ENCODE measurements around the gene GPR160. TPM values are rescaled to one million over a fixed set of nuclear protein-coding genes. Genes with fewer than 3 reads are reported as not detected.

The GPR160 gene
- total and polyA plus RNA-seq, 9 of the 15 experiments (the other 6 are each of a cell fraction or from before 2014, with no cell fraction given) = 1.3 to 10.5 (median 8.3) TPM

DNA sequence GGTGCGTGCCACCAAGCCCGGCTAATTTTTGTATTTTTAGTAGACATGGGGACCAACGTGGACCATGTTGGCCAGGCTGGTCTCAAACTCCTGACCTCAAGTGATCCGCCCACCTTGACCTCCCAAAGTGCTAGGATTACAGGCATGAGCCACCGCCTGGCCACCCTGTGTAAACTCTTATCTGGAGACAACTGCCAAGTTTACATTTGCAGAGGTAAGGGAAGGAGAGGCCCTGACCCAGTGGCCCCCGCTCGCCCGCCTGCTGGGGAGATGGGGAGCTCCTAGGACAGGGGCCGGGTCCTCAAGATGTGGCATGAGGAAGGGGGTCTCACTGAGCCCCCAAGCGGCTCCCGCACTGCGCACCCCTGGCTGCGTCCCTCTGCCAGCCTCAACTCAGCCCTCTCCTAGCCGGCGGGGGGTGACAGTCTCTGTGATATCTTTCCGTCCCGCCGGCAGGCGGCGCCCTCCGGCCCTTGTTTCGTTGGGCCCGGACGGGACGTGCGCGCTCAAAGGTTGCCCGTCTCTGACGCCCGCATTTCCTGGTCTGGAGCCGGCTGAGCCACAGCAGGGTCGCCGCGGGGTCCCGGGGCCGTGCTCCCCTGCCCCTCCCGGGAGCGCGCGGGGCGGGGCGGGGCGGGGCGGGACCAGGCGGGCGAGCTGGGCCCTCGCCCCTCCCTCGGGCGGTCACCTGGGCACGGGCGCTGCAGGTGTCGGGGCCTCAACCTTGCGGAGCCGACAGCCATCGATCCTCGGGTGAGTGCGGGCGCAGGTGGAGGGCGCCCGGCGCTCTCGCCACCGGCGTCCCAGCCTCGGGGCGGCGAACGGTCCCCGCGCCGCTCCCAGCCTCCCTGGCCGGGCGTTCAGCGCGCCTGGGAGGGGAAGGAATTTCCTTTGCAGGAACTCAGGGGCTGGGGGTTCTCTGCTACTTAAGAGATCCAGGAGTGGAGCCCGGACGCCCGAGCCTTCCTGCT lies at the start of gene GPR160 (continued):
- no peak for TF ChIP-seq ZNF41 (CRISPR knock-in tag; conservative IDR thresholded peaks at IDR 0.05)
- TF ChIP-seq KAT8 (IDR thresholded peaks at IDR 0.05; ENCODE audit: low read depth) = no peak
- no peak for TF ChIP-seq PRPF4 (IDR thresholded peaks at IDR 0.05; ENCODE audit: insufficient read depth, low read depth, low read length, poor library complexity, severe bottlenecking)
- TF ChIP-seq, protein P1, sequence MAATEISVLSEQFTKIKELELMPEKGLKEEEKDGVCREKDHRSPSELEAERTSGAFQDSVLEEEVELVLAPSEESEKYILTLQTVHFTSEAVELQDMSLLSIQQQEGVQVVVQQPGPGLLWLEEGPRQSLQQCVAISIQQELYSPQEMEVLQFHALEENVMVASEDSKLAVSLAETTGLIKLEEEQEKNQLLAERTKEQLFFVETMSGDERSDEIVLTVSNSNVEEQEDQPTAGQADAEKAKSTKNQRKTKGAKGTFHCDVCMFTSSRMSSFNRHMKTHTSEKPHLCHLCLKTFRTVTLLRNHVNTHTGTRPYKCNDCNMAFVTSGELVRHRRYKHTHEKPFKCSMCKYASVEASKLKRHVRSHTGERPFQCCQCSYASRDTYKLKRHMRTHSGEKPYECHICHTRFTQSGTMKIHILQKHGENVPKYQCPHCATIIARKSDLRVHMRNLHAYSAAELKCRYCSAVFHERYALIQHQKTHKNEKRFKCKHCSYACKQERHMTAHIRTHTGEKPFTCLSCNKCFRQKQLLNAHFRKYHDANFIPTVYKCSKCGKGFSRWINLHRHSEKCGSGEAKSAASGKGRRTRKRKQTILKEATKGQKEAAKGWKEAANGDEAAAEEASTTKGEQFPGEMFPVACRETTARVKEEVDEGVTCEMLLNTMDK (IDR thresholded peaks at IDR 0.05; ENCODE audit: borderline replicate concordance, insufficient read depth, low read depth, low read length, poor library complexity, severe bottlenecking) = peak; percentile 69
- no peak for TF ChIP-seq NELFE (IDR thresholded peaks at IDR 0.05; ENCODE audit: insufficient read depth, insufficient read length)
- TF ChIP-seq HMGN3 (IDR thresholded peaks at IDR 0.05; ENCODE audit: borderline replicate concordance, extremely low read depth, insufficient read length, low read depth, low read length) = no peak
- no peak for TF ChIP-seq KLF6 (CRISPR knock-in tag; IDR thresholded peaks at IDR 0.05; ENCODE audit: borderline replicate concordance)
- TF ChIP-seq MCM2 (IDR thresholded peaks at IDR 0.05; ENCODE audit: low read depth) = no peak
- TF ChIP-seq NONO (IDR thresholded peaks at IDR 0.05; ENCODE audit: low read depth in 2 of 2, low read length in 1 of 2) = peak in 1 of 2 experiments; percentile 15; a peak in 1 of 4 replicates
- no peak for TF ChIP-seq HDAC2 (IDR thresholded peaks at IDR 0.05)
- no peak for TF ChIP-seq EZH2 (IDR thresholded peaks at IDR 0.05; ENCODE audit: borderline replicate concordance, low read depth, low read length)
- no peak for TF ChIP-seq CAMTA2 (CRISPR knock-in tag; conservative IDR thresholded peaks at IDR 0.05)
- TF ChIP-seq MIER1 (IDR thresholded peaks at IDR 0.05; ENCODE audit: low read depth) = no peak
- no peak for TF ChIP-seq CCAR2 (IDR thresholded peaks at IDR 0.05; ENCODE audit: low read depth, low read length)
- no peak for TF ChIP-seq PTRF (tag; IDR thresholded peaks at IDR 0.05)
- no peak for TF ChIP-seq DACH1 (IDR thresholded peaks at IDR 0.05; ENCODE audit: partially characterized antibody)
- TF ChIP-seq ZNF584 (CRISPR knock-in tag; IDR thresholded peaks at IDR 0.05; ENCODE audit: low read depth) = no peak
- no peak for TF ChIP-seq ZNF408 (CRISPR knock-in tag; IDR thresholded peaks at IDR 0.05; ENCODE audit: low read depth)
- TF ChIP-seq, protein P2, sequence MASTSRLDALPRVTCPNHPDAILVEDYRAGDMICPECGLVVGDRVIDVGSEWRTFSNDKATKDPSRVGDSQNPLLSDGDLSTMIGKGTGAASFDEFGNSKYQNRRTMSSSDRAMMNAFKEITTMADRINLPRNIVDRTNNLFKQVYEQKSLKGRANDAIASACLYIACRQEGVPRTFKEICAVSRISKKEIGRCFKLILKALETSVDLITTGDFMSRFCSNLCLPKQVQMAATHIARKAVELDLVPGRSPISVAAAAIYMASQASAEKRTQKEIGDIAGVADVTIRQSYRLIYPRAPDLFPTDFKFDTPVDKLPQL (IDR thresholded peaks at IDR 0.05; ENCODE audit: extremely low read depth, insufficient read length) = no peak
- TF ChIP-seq TEAD1 (CRISPR knock-in tag; IDR thresholded peaks at IDR 0.05) = 0 out of 4 replicates have a peak, but pooled peaks of 1 of the 2 experiments have one; percentile 8
- no peak for TF ChIP-seq BRF1 (IDR thresholded peaks at IDR 0.05; ENCODE audit: borderline replicate concordance, extremely low read depth, insufficient read length)
- TF ChIP-seq, protein P3, sequence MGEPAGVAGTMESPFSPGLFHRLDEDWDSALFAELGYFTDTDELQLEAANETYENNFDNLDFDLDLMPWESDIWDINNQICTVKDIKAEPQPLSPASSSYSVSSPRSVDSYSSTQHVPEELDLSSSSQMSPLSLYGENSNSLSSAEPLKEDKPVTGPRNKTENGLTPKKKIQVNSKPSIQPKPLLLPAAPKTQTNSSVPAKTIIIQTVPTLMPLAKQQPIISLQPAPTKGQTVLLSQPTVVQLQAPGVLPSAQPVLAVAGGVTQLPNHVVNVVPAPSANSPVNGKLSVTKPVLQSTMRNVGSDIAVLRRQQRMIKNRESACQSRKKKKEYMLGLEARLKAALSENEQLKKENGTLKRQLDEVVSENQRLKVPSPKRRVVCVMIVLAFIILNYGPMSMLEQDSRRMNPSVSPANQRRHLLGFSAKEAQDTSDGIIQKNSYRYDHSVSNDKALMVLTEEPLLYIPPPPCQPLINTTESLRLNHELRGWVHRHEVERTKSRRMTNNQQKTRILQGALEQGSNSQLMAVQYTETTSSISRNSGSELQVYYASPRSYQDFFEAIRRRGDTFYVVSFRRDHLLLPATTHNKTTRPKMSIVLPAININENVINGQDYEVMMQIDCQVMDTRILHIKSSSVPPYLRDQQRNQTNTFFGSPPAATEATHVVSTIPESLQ (CRISPR knock-in tag; IDR thresholded peaks at IDR 0.05) = no peak
- TF ChIP-seq PRMT5 (CRISPR knock-in tag; IDR thresholded peaks at IDR 0.05) = no peak

Measured in K562 (cell line).